Measurements from ENCODE around the gene RALGPS1.

RALGPS1 gene

DNA sequence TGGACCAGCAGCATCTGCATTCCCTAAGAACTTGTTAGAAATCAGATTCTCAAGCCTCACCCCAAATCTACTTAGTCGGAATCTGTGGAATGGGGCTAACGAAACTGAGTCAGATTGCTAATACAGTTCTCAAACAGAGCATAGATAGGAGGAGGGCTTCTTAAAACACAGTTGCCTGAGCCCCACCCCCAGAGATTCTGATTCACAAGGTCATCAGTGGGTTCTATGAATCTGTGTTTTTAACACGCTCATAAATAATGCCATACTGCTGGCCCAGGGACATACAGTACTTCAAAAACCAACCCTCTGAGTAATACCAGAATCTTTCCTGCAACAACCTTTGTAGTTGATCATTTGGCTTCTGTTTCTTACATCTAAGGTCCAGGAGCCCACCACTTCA, 317.1 kb downstream of the RALGPS1 start:
- no peak for FAIRE-seq

DNA sequence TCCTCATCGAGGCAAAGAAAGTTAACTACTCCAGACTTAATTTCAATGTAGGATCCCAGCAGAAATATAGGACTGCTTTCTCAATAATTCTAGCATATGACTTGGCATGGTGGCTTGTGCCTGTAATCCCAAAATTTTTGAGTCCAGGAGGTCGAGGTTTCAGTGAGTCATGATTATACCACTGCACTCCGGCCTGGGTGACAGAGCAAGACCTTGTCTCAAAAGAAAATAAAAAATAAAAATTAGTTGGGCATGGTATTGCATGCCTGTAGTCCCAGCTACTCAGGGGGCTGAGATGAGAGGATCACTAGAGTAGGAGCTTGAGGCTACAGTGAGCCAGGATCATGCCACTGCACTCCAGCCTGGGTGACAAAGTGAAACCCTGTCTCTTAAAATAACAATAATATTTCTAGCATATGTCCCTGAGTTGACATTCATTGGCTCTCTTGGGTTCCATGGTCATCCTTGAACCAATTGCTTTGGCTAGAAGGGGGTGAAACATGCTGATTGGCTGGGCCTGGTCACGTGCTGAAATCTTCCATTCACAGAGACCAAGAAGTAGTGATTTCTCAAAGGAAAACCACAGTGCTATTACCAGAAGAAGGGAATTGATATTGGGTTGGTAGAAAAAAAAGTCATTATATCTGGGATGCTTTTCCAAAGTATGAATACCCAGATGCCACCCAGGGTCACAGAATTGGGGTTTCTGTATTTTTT, 318.4 kb downstream of the RALGPS1 start:
- no peak for FAIRE-seq

DNA sequence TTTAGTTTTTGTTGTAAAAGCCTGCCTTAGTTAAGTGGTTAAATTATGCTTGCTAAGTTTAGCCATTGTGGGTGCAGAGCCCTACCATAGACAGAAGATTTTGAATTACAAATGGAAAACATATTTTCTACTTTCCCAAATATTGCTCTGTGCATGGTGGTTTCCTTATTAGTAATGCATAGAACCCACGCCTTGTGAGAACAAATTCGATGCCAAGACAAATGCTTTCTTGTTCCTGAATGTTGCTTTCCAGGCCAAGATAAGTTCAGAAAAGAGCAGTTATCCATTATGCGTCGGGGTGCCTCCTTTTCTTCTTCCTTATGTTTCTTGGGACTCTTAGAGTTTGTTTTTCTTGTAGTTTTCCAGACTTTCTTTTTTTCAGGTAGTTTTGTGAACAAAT, 319.0 kb downstream of the RALGPS1 start:
- FAIRE-seq, result no peak

DNA sequence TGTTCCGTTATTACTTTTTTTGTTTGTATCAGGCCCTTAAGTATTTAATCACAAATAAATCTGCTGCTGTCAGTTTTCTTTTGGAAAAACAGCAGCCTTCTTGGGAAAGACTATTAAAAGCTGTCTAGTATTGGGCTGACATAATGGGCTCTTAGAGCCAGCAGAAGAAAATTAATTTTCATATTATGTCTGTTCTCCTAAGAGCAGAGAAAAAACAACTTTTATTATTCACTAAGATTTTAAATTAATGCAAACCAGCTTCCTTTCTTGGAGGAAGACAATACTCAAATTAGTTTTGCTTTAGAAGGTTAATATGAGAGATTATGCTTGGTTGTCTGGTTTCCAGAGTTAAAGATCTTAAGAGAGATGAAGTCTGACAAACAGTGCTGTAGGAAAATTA, 319.4 kb downstream of the RALGPS1 start:
- no peak for FAIRE-seq

DNA sequence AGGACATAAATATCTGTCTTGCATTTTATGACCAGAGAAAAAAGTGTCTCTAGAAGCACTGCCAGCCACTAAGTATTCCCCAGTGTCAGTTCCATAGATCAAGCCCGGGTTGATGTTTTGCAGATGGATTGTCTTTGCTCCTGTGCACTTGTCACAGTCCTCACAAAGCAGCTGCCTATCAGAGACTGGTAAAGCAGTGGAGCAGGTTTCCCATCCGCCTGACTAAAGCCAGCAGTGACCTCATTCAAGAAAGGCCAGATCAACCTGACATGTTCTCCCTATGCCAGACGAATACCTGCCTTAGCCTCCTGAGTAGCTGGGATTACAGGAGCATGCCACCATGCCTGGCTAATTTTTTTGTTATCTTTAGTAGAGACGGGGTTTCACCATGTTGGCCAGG, 323.2 kb downstream of the RALGPS1 start:
- no peak for FAIRE-seq

DNA sequence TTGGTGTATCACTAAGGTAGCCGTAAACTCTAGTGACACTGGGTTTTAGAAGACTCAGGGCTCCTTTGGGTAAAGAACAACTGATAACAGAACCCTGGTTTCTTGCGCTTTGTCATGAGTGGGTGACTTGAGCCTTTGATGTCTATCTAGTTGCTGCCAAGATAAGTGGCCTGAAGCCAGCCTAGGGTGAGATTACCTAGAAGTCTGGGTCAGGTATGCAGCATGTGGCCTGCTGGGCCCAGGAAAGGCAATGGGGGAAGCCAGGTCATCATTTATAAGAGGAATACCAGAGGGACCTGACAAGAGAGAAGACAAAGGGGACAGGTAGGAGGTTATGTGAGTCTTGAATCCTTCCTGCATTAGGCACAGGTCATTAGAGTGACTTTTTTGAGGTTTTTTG, 326.8 kb downstream of the RALGPS1 start:
- FAIRE-seq, result no peak

DNA sequence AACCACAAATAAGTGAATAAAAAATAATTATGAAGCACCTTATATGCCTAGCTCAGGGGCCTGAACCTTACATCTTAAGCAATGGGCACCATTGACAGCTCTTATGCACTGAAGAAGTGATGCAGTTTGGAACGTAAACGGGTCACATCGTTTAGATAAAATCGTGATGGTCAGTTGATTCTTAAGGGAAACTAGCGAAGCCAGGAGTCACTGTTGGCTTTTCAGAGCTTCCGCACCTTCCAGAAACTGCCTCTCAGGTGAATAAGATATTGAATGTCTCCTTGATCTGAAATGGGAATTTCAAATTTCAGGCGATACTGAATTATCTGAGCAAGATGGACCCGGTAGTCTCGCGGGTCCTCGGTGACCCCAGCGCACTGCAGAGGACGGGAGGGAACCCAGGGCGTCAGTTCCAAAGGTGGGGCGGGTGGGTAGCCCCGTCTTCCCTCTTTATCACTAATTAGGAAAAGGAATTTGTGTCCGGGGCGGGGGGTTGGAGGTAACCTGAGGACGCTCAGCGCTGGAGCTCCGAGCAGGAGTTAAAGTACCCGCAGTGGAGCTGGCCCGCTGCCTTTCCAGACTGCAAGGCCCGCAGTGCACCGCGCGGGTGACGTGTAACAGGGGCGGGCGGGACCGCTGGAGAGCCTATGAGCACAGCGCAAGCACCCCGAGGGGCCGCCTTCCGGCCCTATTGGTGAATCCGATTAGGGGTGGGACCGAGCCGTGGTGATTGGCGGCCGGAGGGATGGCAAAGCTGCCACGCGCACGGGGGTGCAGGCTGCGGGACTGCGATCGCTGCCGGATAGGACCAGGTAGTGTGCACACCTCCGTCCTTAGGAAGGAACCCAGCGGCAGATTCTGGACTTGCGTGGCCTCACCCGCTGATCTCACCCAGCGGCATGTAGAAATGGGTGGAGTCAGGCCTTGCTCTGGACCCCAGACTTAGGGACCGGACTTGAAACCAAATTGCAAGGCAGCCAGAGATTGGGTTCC, 330.3 kb downstream of the RALGPS1 start:
- FAIRE-seq, result peak; percentile 86

DNA sequence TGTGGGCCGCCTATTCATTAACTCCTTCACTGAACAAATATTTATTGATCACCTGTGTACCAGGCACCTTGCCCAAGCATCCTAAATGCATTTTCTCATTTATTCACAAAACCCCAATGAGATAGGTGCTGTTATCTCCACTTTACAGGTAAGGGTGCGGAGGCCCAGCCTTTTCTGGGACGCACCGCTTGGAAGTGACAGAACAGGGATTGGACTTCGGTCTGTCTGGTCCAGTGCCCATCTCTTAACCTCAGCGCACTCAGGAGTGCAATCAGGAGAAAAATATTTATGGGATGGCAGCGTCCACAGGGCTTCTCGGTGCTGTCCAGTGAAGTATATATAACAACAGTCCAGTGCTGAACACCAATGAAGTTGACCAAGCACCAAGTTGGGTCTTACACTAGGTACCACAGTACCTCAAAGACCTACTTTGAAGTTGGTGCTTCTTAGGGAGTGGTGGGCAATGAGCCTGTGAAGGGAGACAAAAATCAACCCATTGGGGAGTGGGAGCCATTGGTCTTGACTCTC, 331.1 kb downstream of the RALGPS1 start:
- FAIRE-seq, result no peak

DNA sequence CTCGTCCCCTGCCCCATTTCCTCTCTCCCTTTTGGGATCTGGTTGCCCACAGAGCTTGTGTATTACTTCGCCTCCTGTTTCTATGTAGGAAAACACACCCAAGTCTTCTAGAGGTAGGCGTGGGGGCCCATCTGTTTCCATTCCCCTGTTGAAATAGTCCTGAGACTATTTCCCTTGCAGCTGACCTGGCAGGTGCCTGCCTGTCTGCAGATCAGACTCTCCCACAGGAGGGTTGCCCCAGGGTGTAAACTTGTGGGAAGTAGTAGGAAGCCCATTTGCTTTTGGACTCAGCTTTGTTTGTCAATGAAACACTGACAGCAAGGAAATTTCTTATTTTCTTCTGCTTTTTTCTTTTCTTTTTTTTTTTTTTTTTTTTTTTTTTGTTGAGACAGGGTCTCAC, 333.7 kb downstream of the RALGPS1 start:
- no peak for FAIRE-seq

DNA sequence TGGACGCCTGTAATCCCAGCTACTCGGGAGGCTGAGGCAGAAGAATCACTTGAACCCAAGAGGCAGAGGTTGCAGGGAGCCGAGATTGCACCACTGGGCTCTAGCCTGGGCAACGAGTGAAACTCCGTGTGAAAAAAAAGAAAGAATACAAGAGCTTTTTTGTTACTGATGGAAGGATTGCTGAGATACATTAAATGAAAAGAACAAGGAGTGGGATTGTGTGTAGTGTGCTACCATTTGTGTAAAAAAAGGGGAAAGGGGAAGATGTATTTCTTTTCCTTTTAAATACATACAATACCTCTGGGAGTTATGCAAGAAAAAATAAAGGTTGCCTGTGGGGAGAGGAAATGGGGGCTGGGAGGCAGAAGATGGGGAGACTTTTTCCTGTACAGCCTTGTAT, 335.3 kb downstream of the RALGPS1 start:
- FAIRE-seq, result no peak

DNA sequence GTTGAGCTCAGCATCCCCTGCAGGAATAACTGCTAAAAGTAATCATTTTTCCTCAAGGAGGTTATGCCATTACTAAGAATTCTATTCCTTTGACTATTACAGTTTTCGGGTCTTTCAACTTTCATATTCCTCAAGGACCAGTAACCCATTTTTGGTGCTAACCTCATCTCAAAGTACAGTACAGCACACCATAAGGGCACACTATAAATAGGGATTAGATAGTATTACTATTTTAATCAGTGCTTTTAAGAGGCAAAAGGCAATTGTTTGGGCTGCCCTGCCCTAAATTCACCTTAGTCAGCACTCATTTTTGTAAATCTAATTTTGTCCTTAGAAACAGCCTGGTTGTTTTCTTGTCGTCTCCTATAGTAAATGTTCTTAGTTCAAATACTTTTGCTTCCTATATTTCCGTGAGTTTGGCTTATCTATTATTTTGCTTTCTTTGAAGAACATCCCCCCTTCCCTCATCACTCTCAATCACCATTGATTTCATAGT, 336.4 kb downstream of the RALGPS1 start:
- no peak for FAIRE-seq

DNA sequence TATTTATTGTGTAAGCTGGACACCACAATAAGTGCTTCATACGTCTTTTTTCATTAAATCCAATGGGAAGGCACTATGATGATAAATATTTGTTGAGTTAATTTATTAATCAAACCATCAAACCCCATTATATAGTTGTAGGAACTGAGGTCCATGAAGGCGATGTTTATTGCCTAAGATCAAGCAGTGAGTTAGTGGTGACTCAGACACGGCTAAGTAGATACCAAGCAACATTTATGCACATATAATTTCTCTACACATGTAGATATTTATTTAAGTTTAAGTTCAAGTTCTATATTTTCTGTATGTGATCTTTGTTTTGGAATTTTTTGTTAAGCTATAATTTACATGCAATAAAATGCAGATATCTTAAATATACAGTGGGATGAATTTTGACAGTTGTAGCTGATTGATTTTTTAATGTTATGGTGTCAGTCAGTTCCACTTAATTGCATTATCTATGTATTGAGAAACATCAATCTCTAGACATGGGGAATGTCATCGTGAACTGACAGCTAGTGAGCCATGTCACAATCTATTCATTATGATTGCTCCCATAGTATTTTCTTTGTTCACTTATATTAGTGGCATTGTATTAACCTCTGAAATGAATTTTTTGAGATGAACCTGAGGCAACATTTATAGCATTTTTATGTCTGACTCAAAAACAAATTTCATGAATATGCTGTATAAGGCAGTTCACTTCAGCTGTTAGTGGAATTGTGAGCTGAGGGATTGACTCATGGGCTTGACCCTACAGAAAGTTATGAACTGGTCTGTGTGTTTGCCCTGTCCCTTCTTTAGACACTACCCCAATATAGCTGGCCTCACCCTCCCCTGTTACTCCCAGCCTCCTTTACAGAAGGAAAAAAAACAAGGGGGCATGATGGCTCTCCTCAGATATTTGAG, 338.1 kb downstream of the RALGPS1 start:
- FAIRE-seq, result no peak

DNA sequence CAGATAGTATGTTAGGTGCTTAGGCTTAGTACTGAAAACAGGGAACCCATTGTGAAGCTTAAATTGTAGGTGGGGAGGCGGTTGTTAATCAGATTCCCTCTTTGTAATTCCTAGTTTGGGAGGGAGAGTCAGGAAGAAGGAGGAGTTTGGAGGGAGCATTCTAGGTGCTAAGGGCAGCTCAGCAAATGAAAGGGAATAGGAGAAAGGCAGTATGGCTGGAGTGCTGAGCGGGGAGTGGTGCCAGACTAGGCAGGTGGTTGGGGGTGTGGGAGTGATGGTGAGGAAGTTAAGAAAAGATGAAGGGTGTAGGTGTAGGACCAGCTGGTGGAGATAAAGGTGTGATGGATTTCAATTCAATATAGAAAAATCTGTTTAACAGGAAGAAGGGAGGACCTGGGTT, 338.9 kb downstream of the RALGPS1 start:
- FAIRE-seq, result no peak

DNA sequence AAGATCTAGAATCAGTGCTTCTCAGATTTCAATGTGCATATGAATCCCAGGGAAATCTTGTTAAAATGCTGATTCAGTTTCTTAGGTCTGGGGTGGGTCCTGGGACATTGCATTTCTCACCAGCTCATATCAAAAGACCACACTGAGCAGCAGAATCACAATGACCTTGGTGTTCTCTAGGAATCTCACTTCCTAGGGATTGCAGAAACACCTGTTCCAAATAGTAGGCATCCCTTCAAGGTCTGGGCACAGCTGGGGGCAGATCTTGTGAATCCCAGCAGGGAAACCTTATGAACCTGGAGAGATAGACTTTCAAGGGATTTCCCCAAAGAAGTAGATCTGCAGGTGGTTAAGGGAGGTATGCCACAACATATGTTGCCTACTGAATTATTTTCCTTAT, 341.1 kb downstream of the RALGPS1 start:
- FAIRE-seq, result no peak

DNA sequence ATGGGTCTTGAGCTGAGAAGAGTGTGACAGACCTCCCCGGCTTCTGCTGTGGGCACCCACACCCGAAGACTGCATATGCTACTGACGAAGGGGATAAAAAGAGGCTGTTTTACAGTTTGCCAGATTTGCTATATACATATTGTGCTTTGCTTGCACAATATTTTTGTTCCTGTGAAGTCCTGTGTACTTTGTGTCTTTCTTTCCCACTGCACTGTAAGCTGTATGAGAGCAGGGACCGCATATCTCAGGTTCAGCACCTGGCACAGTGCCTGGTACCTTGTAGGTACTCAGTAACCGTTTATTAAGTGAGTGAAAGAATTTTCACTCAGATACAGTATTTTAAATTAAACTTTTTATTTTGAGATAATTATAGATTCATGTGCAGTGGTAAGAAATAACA, 341.7 kb downstream of the RALGPS1 start:
- FAIRE-seq, result no peak

DNA sequence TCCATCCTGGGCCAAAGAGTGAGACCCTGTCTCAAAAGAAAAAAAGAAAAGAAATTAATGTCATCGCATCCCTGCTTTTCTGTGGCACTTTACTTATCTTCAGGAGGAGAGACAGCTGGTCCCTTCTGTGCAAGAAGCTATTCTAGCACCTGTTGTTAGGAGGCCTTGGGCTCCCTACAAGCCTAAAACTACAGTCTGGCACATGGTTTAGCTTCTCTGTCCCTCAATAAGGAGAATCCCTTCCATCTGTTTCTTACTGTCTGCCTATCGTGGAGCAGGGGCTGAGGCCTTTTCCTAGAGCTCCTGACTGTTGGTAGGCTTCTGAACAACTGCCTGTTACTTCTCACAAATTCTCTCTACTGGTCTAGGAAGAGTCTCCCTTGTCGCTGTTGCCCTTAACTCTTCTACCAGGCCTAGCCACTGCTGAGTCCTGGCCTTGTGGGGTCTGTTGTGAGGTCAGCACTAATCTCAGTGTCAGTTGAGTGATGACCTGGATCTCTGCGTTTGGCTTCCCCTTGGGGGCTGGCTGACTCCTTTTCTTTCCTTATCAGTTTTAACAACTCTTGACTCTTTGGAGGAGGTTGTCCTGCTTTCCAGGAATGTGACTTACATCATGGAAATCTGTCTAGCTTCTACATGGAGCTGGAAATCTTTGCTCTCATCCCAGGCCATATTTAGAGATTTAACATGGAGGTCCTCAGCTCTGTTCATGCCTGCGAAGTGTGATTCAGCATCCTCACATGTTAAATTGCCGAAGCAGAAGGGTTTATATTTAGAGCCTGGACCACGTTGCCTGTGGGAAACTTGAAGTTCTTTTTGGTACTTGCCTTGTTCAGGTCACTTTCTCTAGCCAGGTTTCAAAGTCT, 344.3 kb downstream of the RALGPS1 start:
- FAIRE-seq, result no peak

DNA sequence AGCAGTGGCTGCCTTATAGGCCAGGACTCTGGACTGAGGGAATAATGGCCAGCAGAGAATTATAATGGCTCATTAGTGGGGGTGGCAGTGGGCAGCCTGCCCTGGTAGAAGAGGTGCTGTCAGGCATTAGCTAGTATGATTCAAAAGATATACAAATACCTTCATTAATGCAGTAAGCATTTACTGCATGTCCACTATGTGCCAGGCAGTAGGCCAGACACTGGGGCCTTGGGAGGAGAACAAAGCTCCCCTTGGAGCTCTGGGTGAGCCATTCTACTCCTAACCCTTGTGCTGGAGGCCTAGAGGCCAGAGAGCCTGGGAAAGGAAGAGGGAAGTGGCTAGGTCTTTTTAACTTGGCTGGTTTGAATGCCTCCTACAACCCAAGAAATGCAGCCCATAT, 348.0 kb downstream of the RALGPS1 start:
- no peak for FAIRE-seq

DNA sequence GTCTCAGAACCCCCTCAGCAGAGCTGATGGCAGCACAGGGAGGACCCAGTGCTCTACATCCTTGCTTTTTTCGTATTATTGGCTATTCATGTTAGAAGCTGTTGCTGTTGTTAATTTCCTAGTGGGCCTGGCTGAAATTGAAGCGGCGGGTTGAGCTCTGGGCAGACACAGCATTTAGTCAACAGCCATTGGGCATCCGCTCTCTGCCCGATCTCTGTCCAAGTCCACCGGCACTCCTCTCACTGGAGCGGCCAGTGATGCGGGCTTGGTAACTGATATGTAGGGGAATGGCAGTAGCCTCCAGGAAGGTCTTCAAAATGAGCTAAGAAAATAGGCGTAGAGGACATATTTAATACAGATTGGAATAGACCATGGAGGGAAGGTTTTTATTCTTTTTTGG, 348.7 kb downstream of the RALGPS1 start:
- no peak for FAIRE-seq

DNA sequence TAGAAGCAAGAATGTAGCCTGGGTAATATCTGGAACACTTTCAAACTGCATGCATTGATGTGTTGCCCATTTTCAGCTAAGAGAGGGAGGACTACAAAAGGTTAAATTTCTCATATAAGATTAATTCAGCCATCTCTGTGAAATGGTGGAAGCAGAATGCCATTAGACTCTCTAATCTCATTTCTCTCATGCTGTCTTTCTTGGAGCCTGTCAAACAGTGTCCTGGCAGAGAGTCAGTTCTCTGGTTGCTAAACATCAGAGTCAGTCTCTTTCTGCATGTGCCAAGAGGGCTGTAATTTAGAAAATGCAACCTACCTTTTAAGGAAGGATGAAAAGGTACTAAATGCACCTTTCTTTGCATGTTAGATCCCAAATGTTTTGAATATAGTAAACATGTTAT, 349.1 kb downstream of the RALGPS1 start:
- no peak for FAIRE-seq

DNA sequence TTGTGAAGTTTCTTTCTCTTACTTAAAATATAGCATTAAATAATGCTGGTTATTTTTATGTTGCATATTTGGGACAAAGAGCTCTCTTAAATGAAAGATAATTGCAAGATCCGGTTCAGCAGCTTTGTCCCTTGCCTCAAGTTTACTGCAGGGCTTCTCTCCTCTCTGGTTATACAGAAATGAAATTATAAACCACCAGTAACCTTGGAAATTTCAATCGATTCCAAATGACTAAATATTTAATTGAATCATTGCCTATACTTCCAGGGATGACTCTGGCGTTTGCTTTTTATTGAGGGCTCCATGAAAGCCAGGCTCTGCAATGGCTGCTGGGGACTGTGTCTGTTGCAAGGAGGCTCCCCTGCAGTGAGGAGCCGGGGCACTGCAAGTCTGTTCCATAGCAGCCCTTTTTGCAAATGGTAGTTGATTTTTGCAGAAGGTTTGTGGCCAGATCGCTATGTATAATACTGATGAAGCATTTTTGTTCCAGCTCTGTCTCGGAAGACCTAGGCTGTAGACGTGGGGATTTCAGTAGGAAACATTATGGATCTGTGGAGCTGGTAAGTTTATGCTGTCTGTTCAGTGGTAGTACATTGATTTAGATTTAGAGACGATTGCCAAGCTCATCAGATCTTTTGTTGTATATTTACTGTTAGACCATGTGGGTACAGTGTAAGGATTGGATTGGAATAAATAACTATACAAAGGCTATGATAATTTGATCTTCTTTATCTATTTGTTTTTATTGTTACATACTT, 350.1 kb downstream of the RALGPS1 start, which contains the start of gene GARNL3:
TSS of gene GARNL3 (plus strand) at position 313 of the 758 bp plus-strand sequence. CDS start at position 417, 104 bp downstream.
- no peak for FAIRE-seq

All from A204.1 (cell line).